ENCODE data around the gene VPS54. TPM values are rescaled to one million over a fixed set of nuclear protein-coding genes. Genes with fewer than 3 reads are reported as not detected.
A peak's percentile ranks its signal among the peaks of the same experiment; 100 is the strongest.

The VPS54 gene
- total and polyA plus RNA-seq, 4 donors = 4.5 to 25.1 (median 13.3) TPM

- H3K9me3 ChIP-seq (ENCODE audit: control insufficient read depth in 4 of 4, low read length in 3 of 4) = no peaks in the 10 kb centered on the region
- WGBS = 4% methylated on average over 3 of the region's 3 CpGs
- H3K4me1 ChIP-seq (ENCODE audit: control insufficient read depth in 4 of 4, insufficient read depth in 4 of 4, low read length in 3 of 4) = peaks cover 0 to 6% (median 0%) of the 10 kb centered on the region in 4 donors
- H3K27me3 ChIP-seq (ENCODE audit: control insufficient read depth in 4 of 4, insufficient read depth in 4 of 4, low read length in 3 of 4) = no peaks in the 10 kb centered on the region
- TF ChIP-seq MAX (IDR thresholded peaks at IDR 0.05) = peak; percentile 24
- TF ChIP-seq, protein P1, sequence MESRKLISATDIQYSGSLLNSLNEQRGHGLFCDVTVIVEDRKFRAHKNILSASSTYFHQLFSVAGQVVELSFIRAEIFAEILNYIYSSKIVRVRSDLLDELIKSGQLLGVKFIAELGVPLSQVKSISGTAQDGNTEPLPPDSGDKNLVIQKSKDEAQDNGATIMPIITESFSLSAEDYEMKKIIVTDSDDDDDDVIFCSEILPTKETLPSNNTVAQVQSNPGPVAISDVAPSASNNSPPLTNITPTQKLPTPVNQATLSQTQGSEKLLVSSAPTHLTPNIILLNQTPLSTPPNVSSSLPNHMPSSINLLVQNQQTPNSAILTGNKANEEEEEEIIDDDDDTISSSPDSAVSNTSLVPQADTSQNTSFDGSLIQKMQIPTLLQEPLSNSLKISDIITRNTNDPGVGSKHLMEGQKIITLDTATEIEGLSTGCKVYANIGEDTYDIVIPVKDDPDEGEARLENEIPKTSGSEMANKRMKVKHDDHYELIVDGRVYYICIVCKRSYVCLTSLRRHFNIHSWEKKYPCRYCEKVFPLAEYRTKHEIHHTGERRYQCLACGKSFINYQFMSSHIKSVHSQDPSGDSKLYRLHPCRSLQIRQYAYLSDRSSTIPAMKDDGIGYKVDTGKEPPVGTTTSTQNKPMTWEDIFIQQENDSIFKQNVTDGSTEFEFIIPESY (IDR thresholded peaks at IDR 0.05) = no peak
- no peak for TF ChIP-seq GABPA (IDR thresholded peaks at IDR 0.05 in 1 of 2, conservative IDR thresholded peaks at IDR 0.05 in 1 of 2)
- no peak for TF ChIP-seq EGR1 (IDR thresholded peaks at IDR 0.05; ENCODE audit: low read depth in 2 of 2)
- no peak for TF ChIP-seq FOXA2 (IDR thresholded peaks at IDR 0.05)
- TF ChIP-seq YY1 (IDR thresholded peaks at IDR 0.05) = no peak
- peak; percentile 25 to 42 for TF ChIP-seq RXRA (IDR thresholded peaks at IDR 0.05)
- no peak for TF ChIP-seq SP1 (IDR thresholded peaks at IDR 0.05)
- TF ChIP-seq JUND (IDR thresholded peaks at IDR 0.05) = no peak
- no peak for TF ChIP-seq TAF1 (conservative IDR thresholded peaks at IDR 0.05)
- TF ChIP-seq REST (IDR thresholded peaks at IDR 0.05) = no peak
- TF ChIP-seq FOXA1 (IDR thresholded peaks at IDR 0.05) = no peak
- peak; percentile 94 for TF ChIP-seq CTCF (IDR thresholded peaks at IDR 0.05; ENCODE audit: low read depth, low read length, missing input control)
- peak; percentile 100 for TF ChIP-seq RAD21 (IDR thresholded peaks at IDR 0.05)
- H3K36me3 ChIP-seq (ENCODE audit: control insufficient read depth in 4 of 4, insufficient read depth in 3 of 4, low read depth in 1 of 4, low read length in 3 of 4) = no peaks in the 10 kb centered on the region
- H3K4me3 ChIP-seq (ENCODE audit: low read depth in 1 of 3, low read length in 3 of 3) = no peak overlapping the region
- H3K27ac ChIP-seq (ENCODE audit: low read depth in 1 of 2, low read length in 2 of 2) = no peak overlapping the region
- H3K9ac ChIP-seq (ENCODE audit: low read depth in 1 of 2, low read length in 2 of 2) = no peak overlapping the region
- peak; percentile 40 for DNase-seq (ENCODE audit: low spot score)
Measured at GRCh38 chr2:64049633-64050220, 30.5 kb upstream of the VPS54 start.

- Histone ChIP-seq H3K27ac (ENCODE audit: low read depth in 1 of 2, low read length in 2 of 2) (no peak overlapping the region), H3K4me1 (ENCODE audit: control insufficient read depth in 4 of 4, insufficient read depth in 4 of 4, low read length in 3 of 4) (peaks cover 0 to 6% (median 0%) of the 10 kb centered on the region in 4 donors), H3K9ac (ENCODE audit: low read depth in 1 of 2, low read length in 2 of 2) (no peak overlapping the region), H3K9me3 (ENCODE audit: control insufficient read depth in 4 of 4, low read length in 3 of 4) (no peaks in the 10 kb centered on the region), H3K27me3 (ENCODE audit: control insufficient read depth in 4 of 4, insufficient read depth in 4 of 4, low read length in 3 of 4) (no peaks in the 10 kb centered on the region), H3K36me3 (ENCODE audit: control insufficient read depth in 4 of 4, insufficient read depth in 3 of 4, low read depth in 1 of 4, low read length in 3 of 4) (no peaks in the 10 kb centered on the region), H3K4me3 (ENCODE audit: low read depth in 1 of 3, low read length in 3 of 3) (no peak overlapping the region)
- no peak for DNase-seq (ENCODE audit: low spot score)
- WGBS = 95% methylated on average over 2 of the region's 2 CpGs
- TF ChIP-seq SP1 (IDR thresholded peaks at IDR 0.05) (no peak), YY1 (IDR thresholded peaks at IDR 0.05) (no peak), TAF1 (conservative IDR thresholded peaks at IDR 0.05) (no peak), EGR1 (IDR thresholded peaks at IDR 0.05; ENCODE audit: low read depth in 2 of 2) (no peak), NR2F2 (IDR thresholded peaks at IDR 0.05) (no peak), RAD21 (IDR thresholded peaks at IDR 0.05) (no peak), MAX (IDR thresholded peaks at IDR 0.05) (no peak), RXRA (IDR thresholded peaks at IDR 0.05) (no peak), REST (IDR thresholded peaks at IDR 0.05) (no peak), FOXA1 (IDR thresholded peaks at IDR 0.05) (no peak), HNF4A (conservative IDR thresholded peaks at IDR 0.05) (no peak)
- TF ChIP-seq, protein P2, sequence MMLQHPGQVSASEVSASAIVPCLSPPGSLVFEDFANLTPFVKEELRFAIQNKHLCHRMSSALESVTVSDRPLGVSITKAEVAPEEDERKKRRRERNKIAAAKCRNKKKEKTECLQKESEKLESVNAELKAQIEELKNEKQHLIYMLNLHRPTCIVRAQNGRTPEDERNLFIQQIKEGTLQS (IDR thresholded peaks at IDR 0.05) = no peak
- TF ChIP-seq, protein P1 (IDR thresholded peaks at IDR 0.05) = no peak
Measured at GRCh38 chr2:64045938-64046337, 26.7 kb upstream of the VPS54 start.

Data from liver (tissue), 9 donors.